GM23338 (cell line): ENCODE measurements around the gene FGF3. TPM values are rescaled to one million over a fixed set of nuclear protein-coding genes. Genes with fewer than 3 reads are reported as not detected.
A peak's percentile ranks its signal among the peaks of the same experiment; 100 is the strongest.

Experiments used
- ATAC-seq: fragments of 200-7000 bp; cut with Tn5 transposase; 3 replicates; pipeline ENCODE4 v1.9.1; 2020
- DNase-seq: peaks from one replicate; pipeline ENCODE4 v3.0.0-alpha.2; 2015; ENCODE audit warnings: low spot score
- H2AFZ ChIP-seq: fragments of 200-600 bp; sonication (generic); 2 replicates; pipeline ENCODE4 v1.8.0; 2016; ENCODE audit warnings: antibody characterized with exemption, mild to moderate bottlenecking, moderate library complexity
- H3F3A ChIP-seq: fragments of 200-600 bp; sonication (generic); replicated peaks from 2 replicates; pipeline ENCODE4 v1.8.0; 2017; ENCODE audit warnings: antibody characterized with exemption, mixed run types, low read depth
- H3K27ac ChIP-seq: fragments of 200-600 bp; sonication (generic); 2 replicates; pipeline ENCODE4 v1.6.1; 2016; ENCODE audit warnings: low read depth
- H3K27me3 ChIP-seq: fragments of 200-600 bp; sonication (generic); 2 replicates; pipeline ENCODE4 v1.8.0; 2016; ENCODE audit warnings: mild to moderate bottlenecking, mixed run types, moderate library complexity; ENCODE audit not compliant: insufficient read depth
- H3K36me3 ChIP-seq: fragments of 200-600 bp; sonication (generic); 2 replicates; pipeline ENCODE4 v1.8.0; 2016; ENCODE audit warnings: mild to moderate bottlenecking; ENCODE audit not compliant: insufficient read depth
- H3K4me1 ChIP-seq: fragments of 200-600 bp; sonication (generic); 2 replicates; pipeline ENCODE4 v1.8.0; 2016; ENCODE audit warnings: mild to moderate bottlenecking, moderate library complexity; ENCODE audit not compliant: insufficient read depth
- H3K4me2 ChIP-seq: fragments of 200-600 bp; sonication (generic); 2 replicates; pipeline ENCODE4 v1.7.1; 2017; ENCODE audit warnings: mixed run types
- H3K4me3 ChIP-seq: fragments of 200-600 bp; sonication (generic); 2 replicates; pipeline ENCODE4 v1.6.1; 2016; ENCODE audit warnings: mixed run types
- H3K79me2 ChIP-seq: fragments of 200-600 bp; sonication (generic); replicated peaks from 2 replicates; pipeline ENCODE4 v1.8.0; 2017; ENCODE audit warnings: mild to moderate bottlenecking; ENCODE audit not compliant: insufficient read depth
- H3K9me2 ChIP-seq: fragments of 200-600 bp; sonication (generic); 2 replicates; pipeline ENCODE4 v1.8.0; 2017; ENCODE audit not compliant: insufficient read depth
- H4K20me1 ChIP-seq: fragments of 200-600 bp; sonication (generic); replicated peaks from 2 replicates; pipeline ENCODE4 v1.8.0; 2017; ENCODE audit warnings: mild to moderate bottlenecking; ENCODE audit not compliant: insufficient read depth
- H3K27ac Mint-ChIP-seq: 2 replicates; pipeline ENCODE4 v1.8.0; 2020; ENCODE audit warnings: inconsistent platforms, mild to moderate bottlenecking, moderate library complexity, mixed read lengths
- H3K27me3 Mint-ChIP-seq: 3 replicates; pipeline ENCODE4 v1.8.0; 2022; ENCODE audit warnings: low read depth, mild to moderate bottlenecking, moderate library complexity, mixed read lengths, inconsistent platforms; ENCODE audit not compliant: insufficient read depth, poor library complexity
- H3K36me3 Mint-ChIP-seq: 3 replicates; pipeline ENCODE4 v1.8.0; 2021; ENCODE audit warnings: low read depth, mild to moderate bottlenecking, inconsistent platforms, moderate library complexity, mixed read lengths
- H3K4me1 Mint-ChIP-seq: 3 replicates; pipeline ENCODE4 v1.8.0; 2020; ENCODE audit warnings: mild to moderate bottlenecking, inconsistent platforms, mixed read lengths
- H3K4me3 Mint-ChIP-seq: 3 replicates; pipeline ENCODE4 v1.8.0; 2021; ENCODE audit warnings: moderate library complexity, mild to moderate bottlenecking, inconsistent platforms, mixed read lengths
- H3K9me3 Mint-ChIP-seq: 3 replicates; pipeline ENCODE4 v1.8.0; 2020; ENCODE audit warnings: moderate library complexity, mild to moderate bottlenecking, inconsistent platforms, mixed read lengths
- CREB1 ChIP-seq: fragments of 250-450 bp; sonication (Bioruptor Pico); IDR thresholded peaks from 2 replicates; pipeline ENCODE4 v1.5.0; 2020; ENCODE audit warnings: low read depth, mild to moderate bottlenecking, moderate library complexity
- ETS1 ChIP-seq: IDR thresholded peaks from 2 replicates; pipeline ENCODE4 v1.6.1; 2016; ENCODE audit warnings: antibody characterized with exemption
- EZH2 ChIP-seq: fragments of 200-600 bp; sonication (generic); IDR thresholded peaks from one replicate; pipeline ENCODE4 v1.8.0; 2017; ENCODE audit warnings: antibody characterized with exemption, mild to moderate bottlenecking, low read depth; ENCODE audit not compliant: unreplicated experiment
- EZH2phosphoT487 ChIP-seq: fragments of 200-600 bp; sonication (generic); IDR thresholded peaks from one replicate; pipeline ENCODE4 v1.8.1; 2018; ENCODE audit warnings: antibody characterized with exemption; ENCODE audit not compliant: unreplicated experiment
- JUNB ChIP-seq: IDR thresholded peaks from one replicate; pipeline ENCODE4 v1.6.1; 2016; ENCODE audit warnings: antibody characterized with exemption; ENCODE audit not compliant: unreplicated experiment
- NANOG ChIP-seq: IDR thresholded peaks from 2 replicates; pipeline ENCODE4 v1.6.1; 2016; ENCODE audit warnings: antibody characterized with exemption, borderline replicate concordance
- POLR2AphosphoS5 ChIP-seq: IDR thresholded peaks from 2 replicates; pipeline ENCODE4 v1.6.1; 2016; ENCODE audit warnings: antibody characterized with exemption, low read depth
- STAT1 ChIP-seq: IDR thresholded peaks from one replicate; pipeline ENCODE4 v1.6.1; 2016; ENCODE audit warnings: antibody characterized with exemption; ENCODE audit not compliant: unreplicated experiment
- ZNF114 ChIP-seq: fragments of 250-450 bp; sonication (Bioruptor Pico); IDR thresholded peaks from 2 replicates; pipeline ENCODE4 v1.5.0; 2020; ENCODE audit warnings: mild to moderate bottlenecking, moderate library complexity
- ZNF331 ChIP-seq: fragments of 250-450 bp; sonication (Bioruptor Pico); IDR thresholded peaks from 2 replicates; pipeline ENCODE4 v1.5.0; 2020; ENCODE audit warnings: low read depth, mild to moderate bottlenecking, moderate library complexity
- ZNF462 ChIP-seq: fragments of 250-450 bp; sonication (Bioruptor Pico); IDR thresholded peaks from 2 replicates; pipeline ENCODE4 v1.5.0; 2020; ENCODE audit warnings: mild to moderate bottlenecking, moderate library complexity
- polyA plus RNA-seq: library from polyadenylated mRNA; unstranded; fragments of >200 nt; fragmentation: Nextera tagmentation; extraction: Ambion mirVana; gene quantifications from 2 replicates; pipeline ENCODE4 v1.2.1, GENCODE V29; 2016
- total RNA-seq: library from RNA; depleted of rRNA; stranded (reverse); fragments of >200 nt; shearing (Covaris generic); gene quantifications from 2 replicates; pipeline ENCODE4 v1.2.3, GENCODE V29; 2014
- TF ChIP-seq, protein P1 (sequence below), 2 experiments: fragments of 200-600 bp in 1 of 2; sonication (generic) in 1 of 2; conservative IDR thresholded peaks; 2 replicates each; pipeline versions ENCODE4 v1.5.1 to v1.6.1; 2016 to 2017; ENCODE audit warnings: antibody characterized with exemption in 2 of 2, low read depth in 2 of 2, mild to moderate bottlenecking in 2 of 2, moderate library complexity in 1 of 2
- TF ChIP-seq, protein P2 (sequence below): IDR thresholded peaks from one replicate; pipeline ENCODE4 v1.6.1; 2018; ENCODE audit warnings: antibody characterized with exemption; ENCODE audit not compliant: unreplicated experiment

The FGF3 gene
- total and polyA plus RNA-seq, 2 experiments from 2014 or later, result 1.2 TPM; not detected in 1

GRCh38 chr11:69831985-69832384, 12.8 kb upstream of the FGF3 start:
- Histone ChIP-seq H4K20me1 (no peaks in the 10 kb centered on the region), H3K4me2 (peak overlapping the region; percentile 35; the same call in 1 of the 2 replicates), H3K4me3 (no peak overlapping the region), H3F3A (0 out of 2 replicates have a peak, but pooled peaks cover 2% of the 10 kb centered on the region), H3K9me2 (no peaks in the 10 kb centered on the region), H3K27me3 (no peaks in the 10 kb centered on the region), H2AFZ (no peak overlapping the region), H3K36me3 (no peaks in the 10 kb centered on the region), H3K4me1 (peaks cover 20% of the 10 kb centered on the region), H3K27ac (no peak overlapping the region), H3K79me2 (no peaks in the 10 kb centered on the region)
- Mint-ChIP-seq H3K4me3 (no peak overlapping the region), H3K27ac (no peak overlapping the region), H3K36me3 (no peaks in the 10 kb centered on the region), H3K9me3 (no peaks in the 10 kb centered on the region), H3K27me3 (peaks cover 5% of the 10 kb centered on the region), H3K4me1 (peaks cover 26% of the 10 kb centered on the region)
- DNase-seq (no peak), ATAC-seq (no peak)
- TF ChIP-seq CREB1 (CRISPR knock-in tag) (no peak), JUNB (no peak), EZH2 (no peak), ZNF114 (no peak), ETS1 (no peak), STAT1 (no peak), NANOG (no peak), ZNF331 (no peak), POLR2AphosphoS5 (no peak), EZH2phosphoT487 (no peak), ZNF462 (CRISPR knock-in tag) (no peak)
- TF ChIP-seq, protein P1, sequence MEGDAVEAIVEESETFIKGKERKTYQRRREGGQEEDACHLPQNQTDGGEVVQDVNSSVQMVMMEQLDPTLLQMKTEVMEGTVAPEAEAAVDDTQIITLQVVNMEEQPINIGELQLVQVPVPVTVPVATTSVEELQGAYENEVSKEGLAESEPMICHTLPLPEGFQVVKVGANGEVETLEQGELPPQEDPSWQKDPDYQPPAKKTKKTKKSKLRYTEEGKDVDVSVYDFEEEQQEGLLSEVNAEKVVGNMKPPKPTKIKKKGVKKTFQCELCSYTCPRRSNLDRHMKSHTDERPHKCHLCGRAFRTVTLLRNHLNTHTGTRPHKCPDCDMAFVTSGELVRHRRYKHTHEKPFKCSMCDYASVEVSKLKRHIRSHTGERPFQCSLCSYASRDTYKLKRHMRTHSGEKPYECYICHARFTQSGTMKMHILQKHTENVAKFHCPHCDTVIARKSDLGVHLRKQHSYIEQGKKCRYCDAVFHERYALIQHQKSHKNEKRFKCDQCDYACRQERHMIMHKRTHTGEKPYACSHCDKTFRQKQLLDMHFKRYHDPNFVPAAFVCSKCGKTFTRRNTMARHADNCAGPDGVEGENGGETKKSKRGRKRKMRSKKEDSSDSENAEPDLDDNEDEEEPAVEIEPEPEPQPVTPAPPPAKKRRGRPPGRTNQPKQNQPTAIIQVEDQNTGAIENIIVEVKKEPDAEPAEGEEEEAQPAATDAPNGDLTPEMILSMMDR (conservative IDR thresholded peaks at IDR 0.05; ENCODE audit: low read depth in 2 of 2), result no peak
- TF ChIP-seq, protein P2, sequence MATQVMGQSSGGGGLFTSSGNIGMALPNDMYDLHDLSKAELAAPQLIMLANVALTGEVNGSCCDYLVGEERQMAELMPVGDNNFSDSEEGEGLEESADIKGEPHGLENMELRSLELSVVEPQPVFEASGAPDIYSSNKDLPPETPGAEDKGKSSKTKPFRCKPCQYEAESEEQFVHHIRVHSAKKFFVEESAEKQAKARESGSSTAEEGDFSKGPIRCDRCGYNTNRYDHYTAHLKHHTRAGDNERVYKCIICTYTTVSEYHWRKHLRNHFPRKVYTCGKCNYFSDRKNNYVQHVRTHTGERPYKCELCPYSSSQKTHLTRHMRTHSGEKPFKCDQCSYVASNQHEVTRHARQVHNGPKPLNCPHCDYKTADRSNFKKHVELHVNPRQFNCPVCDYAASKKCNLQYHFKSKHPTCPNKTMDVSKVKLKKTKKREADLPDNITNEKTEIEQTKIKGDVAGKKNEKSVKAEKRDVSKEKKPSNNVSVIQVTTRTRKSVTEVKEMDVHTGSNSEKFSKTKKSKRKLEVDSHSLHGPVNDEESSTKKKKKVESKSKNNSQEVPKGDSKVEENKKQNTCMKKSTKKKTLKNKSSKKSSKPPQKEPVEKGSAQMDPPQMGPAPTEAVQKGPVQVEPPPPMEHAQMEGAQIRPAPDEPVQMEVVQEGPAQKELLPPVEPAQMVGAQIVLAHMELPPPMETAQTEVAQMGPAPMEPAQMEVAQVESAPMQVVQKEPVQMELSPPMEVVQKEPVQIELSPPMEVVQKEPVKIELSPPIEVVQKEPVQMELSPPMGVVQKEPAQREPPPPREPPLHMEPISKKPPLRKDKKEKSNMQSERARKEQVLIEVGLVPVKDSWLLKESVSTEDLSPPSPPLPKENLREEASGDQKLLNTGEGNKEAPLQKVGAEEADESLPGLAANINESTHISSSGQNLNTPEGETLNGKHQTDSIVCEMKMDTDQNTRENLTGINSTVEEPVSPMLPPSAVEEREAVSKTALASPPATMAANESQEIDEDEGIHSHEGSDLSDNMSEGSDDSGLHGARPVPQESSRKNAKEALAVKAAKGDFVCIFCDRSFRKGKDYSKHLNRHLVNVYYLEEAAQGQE, result no peak
